ENCODE measurements around the gene SUCLG2.
"Not testable (repeated sequence)": the region's sequence is repeated elsewhere in the genome, so short reads cannot be mapped to it uniquely, and the experiment has no call there.

The SUCLG2 gene

DNA sequence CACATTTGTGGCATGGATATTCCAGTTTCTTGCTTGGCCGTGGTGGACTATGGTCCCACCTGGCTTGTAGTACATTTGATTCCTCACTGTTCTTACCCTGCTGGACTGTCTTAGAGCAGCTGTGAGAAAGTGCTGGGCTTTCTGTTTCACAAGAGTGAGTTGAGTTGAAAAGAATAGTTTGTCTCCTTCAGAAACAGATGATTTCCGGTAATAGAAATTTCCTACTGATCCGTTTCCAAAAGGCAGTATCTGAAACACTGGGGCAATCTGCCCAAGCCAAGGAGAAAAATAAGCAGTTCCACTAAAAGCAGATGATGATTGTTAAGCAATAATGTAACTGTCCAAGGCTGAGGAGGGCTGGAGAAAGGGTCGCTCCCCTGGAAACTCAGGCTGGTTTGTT is 96.0 kb downstream of the SUCLG2 start:
- no peak for DNase-seq (ENCODE audit: low read depth)
- no peak overlapping the region for H3K4me3 ChIP-seq (ENCODE audit: low read length)
- TF ChIP-seq, protein P1, sequence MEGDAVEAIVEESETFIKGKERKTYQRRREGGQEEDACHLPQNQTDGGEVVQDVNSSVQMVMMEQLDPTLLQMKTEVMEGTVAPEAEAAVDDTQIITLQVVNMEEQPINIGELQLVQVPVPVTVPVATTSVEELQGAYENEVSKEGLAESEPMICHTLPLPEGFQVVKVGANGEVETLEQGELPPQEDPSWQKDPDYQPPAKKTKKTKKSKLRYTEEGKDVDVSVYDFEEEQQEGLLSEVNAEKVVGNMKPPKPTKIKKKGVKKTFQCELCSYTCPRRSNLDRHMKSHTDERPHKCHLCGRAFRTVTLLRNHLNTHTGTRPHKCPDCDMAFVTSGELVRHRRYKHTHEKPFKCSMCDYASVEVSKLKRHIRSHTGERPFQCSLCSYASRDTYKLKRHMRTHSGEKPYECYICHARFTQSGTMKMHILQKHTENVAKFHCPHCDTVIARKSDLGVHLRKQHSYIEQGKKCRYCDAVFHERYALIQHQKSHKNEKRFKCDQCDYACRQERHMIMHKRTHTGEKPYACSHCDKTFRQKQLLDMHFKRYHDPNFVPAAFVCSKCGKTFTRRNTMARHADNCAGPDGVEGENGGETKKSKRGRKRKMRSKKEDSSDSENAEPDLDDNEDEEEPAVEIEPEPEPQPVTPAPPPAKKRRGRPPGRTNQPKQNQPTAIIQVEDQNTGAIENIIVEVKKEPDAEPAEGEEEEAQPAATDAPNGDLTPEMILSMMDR (conservative IDR thresholded peaks at IDR 0.05; ENCODE audit: low read depth, low read length) = no peak

DNA sequence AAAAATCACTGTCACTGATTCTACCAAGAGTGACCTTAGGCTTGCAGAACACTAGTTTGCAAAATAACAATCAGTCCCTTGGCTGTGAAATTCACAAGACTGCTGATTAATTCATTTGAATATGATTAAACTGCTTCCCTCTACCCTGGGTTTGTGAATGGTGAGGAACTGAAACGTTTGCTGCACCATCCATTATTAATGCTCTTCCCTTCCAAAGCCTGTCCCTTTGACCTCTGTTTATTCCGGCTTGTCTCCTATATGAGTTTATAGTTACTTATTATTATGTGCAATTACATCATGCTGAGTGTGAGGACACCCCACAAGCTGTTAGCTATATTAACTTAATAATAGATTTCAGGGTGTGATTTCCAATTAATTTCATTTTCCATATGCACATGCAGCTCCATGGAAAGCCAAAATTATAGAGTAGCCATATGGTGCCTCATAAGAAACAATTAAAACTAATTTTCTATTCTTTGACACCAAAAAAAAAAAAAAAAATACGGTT is 96.5 kb downstream of the SUCLG2 start:
- TF ChIP-seq, protein P1 (conservative IDR thresholded peaks at IDR 0.05; ENCODE audit: low read depth, low read length) = no peak
- no peak for DNase-seq (ENCODE audit: low read depth)
- H3K4me3 ChIP-seq (ENCODE audit: low read length) = no peak overlapping the region

DNA sequence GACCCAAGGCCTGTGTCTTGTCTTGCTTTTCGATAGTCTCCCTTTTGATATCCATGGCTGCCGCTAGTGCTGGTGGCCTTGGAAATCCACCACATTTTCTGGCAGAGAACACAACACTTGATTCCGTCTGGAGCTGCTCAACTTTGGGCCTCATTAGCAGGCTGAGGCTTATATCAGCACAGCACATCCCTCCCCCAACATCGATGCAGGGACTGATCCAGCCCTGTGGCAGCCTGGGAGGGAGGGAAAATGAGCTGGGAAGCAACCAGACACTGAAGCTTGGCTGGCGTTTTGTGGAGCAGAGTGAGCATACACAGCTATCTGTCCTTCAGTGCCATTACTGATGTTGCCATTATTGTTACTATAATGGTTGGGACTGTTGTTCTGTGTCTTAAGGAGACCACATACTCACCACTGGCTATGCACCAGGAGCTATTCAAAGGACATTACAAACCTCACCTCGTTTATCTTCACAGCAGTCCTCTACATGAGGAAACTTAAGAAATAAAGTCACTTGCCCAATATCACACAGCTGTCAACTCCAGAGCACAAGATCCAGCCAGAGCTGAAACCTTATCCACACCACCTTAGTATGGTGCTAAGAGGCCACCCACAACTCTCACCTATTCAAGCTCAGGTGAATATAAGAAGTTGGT is 102.9 kb downstream of the SUCLG2 start:
- TF ChIP-seq, protein P1 (conservative IDR thresholded peaks at IDR 0.05; ENCODE audit: low read depth, low read length) = no peak
- DNase-seq (ENCODE audit: low read depth) = no peak
- H3K4me3 ChIP-seq (ENCODE audit: low read length) = no peak overlapping the region

DNA sequence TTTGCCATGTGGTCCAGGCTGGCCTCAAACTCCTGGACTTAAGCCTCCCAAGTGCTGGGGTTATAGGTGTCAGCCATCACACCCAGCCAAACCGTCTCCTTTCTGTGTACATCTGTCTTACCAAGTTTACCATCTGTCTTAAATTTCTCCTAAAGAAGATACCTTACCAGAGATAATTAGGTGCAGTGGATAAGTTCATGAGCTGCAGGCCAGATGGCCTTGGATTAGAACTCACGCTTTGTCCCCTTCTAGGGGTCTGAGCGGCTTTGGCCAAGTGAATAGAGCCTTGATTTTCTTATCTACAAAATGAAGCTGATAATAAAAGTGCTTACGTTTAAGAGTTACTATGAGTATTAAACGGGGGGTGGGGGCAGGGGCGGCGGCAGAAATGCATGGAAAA is 103.9 kb downstream of the SUCLG2 start:
- TF ChIP-seq, protein P1 (conservative IDR thresholded peaks at IDR 0.05; ENCODE audit: low read depth, low read length) = no peak
- no peak overlapping the region for H3K4me3 ChIP-seq (ENCODE audit: low read length)
- DNase-seq (ENCODE audit: low read depth) = no peak

DNA sequence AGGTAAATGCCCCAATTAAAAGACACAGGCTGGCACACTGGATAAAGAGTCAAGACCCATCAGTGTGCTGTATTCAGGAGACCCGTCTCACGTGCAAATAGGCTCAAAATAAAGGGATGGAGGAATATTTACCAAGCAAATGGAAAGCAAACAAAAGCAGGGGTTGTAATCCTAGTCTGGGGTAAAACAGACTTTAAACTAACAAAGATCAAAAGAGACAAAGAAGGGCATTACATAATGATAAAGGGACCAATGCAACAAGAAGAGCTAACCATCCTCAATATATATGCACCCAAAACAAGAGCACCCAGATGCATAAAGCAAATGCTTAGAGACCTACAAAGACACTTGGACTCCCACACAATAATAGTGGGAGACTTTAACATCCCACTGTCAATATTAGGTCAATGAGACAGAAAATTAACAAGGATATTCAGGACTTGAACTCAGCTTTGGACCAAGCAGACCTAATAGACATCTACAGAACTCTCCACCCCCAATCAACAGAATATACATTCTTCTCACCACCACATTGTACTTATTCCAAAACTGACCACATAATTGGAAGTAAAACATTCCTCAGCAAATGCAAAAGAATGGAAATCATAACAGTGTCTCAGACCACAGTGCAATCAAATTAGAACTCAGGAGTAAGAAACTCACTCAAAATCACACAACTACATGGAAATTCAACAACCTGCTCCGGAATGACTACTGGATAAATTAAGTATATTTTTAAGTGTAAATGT is 111.7 kb downstream of the SUCLG2 start:
- not testable (repeated sequence) for DNase-seq (ENCODE audit: low read depth); H3K4me3 ChIP-seq (ENCODE audit: low read length)

DNA sequence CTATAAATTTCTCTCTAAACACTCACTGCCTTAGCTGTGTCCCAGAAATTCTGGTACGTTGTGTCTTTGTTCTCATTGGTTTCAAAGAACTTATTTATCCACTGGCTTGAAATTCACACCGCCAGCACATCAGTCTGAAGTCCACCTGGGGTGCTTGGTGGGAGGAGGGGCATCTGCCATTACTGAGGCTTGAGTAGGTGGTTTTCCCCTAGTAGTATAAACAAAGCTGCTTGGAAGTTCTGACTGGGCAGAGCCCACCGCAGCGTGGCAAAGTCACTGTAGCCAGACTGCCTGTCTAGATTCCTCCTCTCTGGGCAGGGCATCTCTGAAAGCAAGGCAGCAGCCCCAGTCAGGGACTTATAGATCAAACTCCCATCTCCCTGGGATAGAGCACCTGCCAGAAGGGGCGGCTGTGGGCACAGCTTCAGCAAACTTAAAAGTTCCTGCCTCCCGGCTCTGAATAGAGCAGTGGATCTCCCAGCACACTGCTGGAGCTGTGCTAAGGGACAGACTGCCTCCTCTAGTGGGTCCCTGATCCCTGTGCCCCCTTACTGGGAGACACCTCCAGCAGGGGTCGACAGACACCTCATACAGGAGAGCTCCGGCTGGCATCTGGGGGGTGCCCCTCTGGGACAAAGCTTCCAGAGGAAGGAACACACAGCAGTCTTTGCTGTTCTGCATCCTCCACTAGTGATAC is 114.1 kb downstream of the SUCLG2 start:
- TF ChIP-seq, protein P1 (conservative IDR thresholded peaks at IDR 0.05; ENCODE audit: low read depth, low read length) = no peak
- H3K4me3 ChIP-seq (ENCODE audit: low read length) = no peak overlapping the region
- no peak for DNase-seq (ENCODE audit: low read depth)

DNA sequence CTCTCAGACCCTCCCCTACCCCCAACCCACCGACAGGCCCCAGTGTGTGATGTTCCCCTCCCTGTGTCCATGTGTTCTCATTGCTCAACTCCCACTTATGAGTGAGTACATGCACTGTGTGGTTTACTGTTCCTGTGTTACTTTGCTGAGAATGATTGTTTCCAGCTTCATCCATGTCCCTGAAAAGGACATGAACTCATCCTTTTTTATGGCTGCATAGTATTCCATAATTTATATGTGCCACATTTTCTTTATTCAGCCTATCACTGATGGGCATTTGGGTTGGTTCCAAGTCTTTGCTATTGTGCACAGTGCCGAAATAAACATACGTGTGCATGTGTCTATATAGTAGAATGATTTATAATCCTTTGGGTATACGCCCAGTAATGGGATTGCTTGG is 117.2 kb downstream of the SUCLG2 start:
- DNase-seq (ENCODE audit: low read depth) = not testable (repeated sequence)

DNA sequence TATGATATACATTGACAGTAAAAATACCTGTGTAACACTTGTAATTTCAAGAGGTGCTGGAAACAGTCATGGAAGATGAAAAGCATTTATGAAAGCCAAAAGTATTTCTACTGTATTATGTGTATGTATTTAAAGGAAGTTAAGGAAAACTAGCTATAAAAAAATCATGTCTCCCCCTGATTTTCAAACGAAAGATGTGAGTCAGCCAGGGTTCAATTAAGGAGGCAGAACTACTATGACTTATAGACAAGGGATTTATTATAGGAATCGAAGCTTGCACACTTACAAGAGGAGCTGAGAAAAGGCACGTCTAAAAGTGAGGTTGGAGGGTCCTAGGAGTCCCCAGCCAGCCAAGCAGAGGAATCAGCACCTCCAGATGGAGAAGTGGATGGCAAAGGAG is 119.4 kb downstream of the SUCLG2 start:
- no peak overlapping the region for H3K4me3 ChIP-seq (ENCODE audit: low read length)
- no peak for DNase-seq (ENCODE audit: low read depth)
- TF ChIP-seq, protein P1 (conservative IDR thresholded peaks at IDR 0.05; ENCODE audit: low read depth, low read length) = no peak

More for the DNA sequence above, 117.2 kb downstream of the SUCLG2 start:
- not testable (repeated sequence) for H3K4me3 ChIP-seq (ENCODE audit: low read length)
